GDM1 (cell line): Measurements from ENCODE around the gene GABRG3.
"Not testable (repeated sequence)": the region's sequence is repeated elsewhere in the genome, so short reads cannot be mapped to it uniquely, and the experiment has no call there.

Experiments used
- DNase-seq: peaks from one replicate; lab custom pipeline; 2025; lab: John Stamatoyannopoulos, UW

The GABRG3 gene

DNA sequence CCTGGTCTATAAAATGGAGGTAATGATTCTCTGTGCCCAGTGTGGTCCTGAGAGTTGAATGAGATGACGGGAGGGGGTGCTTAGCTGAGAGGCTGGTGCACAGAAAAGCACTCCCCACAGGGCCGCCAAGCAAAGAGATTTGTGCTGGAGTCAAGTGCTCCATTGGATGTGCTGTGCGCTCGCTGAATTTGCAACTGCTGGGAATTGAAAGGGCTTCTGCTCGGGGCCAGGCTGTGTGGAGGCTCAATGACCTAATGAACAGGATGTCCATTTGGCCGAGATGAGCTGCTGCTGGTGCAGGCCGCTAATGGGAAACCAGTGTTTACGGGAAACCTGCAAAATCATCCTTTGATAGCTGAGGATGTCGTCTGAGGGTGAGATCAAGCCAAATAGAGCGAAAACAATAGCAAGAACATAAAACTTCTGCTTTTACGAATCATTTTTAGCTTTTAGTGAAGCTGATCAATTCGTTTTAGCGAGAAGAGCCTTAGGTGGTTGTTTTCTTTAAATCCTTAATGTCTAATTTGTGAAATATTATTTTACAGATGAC is 211.7 kb downstream of the GABRG3 start:
- DNase-seq: no peak

DNA sequence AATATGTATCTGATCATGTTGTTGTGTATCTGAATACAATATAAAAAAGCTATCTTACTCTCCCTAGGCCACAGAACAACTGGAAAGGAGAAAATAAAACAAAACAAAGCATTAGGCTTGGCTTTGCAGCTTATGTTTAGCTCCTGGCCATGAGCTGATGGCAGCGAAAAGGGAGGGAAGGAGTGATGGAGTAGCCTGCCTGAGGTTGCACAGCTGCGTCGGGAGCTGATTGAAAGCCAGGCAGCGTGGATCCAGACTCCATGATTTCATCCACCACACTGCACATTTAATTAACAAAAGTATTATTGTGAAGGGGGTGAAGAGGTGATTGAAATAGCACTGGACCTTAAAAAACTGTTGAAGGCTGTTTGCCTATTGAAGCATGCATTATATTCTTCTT is 212.2 kb downstream of the GABRG3 start:
- no peak for DNase-seq

DNA sequence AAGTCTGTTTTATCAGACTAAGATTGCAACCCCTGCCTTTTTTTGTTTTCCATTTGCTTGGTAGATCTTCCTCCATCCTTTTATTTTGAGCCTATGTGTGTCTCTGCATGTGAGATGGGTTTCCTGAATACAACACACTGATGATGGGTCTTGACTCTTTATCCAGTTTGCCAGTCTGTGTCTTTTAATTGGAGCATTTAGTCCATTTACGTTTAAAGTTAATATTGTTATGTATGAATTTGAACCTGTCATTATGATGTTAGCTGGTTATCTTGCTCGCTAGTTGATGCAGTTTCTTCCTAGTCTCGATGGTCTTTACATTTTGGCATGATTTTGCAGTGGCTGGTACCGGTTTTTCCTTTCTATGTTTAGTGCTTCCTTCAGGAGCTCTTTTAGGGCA is 220.5 kb downstream of the GABRG3 start:
- not testable (repeated sequence) for DNase-seq

DNA sequence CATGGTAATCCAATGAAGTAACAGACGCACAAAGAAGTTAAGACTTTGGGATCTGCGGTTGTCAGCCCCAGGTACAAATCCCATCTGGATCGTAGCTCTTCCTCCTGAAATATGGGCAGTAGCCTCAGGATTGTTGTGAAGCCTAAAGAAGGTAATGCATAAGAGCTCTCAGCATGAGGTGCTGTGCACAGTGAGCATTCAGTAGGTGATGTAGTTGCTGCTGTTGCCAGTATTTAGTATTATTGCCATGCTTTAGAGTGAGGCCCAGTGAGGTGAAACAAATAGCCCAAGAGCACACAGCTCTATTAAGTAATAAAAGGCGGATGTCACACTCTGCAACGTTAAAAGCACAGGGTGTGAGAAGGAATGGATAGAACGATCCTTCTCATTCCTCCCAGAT is 225.7 kb downstream of the GABRG3 start:
- DNase-seq: no peak

DNA sequence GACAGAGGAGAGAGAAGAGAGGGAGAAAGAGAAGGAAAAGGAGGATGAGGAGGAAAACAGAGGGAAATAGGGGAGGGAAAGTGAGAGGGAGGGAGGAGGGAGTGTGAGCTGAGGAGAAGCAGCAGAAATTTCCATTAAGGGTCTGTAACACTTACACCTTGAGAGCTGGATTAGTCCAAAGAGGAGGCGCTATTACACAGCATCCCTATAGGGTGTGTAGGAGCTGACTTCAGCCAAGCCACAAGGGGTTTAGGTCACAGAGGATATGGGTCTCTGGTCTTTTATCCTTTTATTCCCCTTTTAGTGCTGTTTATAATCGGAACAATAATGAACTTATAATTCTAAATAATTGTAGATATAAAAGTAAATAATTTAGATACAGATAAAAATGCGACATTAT is 230.4 kb downstream of the GABRG3 start:
- no peak for DNase-seq

DNA sequence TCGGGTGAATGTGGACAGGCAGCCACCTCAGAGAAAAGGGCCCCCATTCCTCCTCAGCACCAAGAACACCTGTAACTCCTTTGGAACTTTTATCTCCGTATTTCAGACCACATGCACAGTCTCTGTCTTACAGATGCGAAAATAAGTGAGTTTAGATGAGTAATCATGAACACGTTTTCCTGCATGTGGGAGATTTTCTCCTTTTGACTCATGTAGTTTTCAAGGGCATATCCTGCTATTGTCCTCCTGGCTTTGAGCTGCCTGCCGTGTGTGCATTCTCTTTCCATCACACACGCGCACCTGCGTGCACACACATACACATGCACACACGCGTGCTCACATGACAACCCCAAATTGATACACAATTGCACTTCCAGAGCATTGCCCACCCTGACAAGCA is 239.2 kb downstream of the GABRG3 start:
- DNase-seq: no peak

DNA sequence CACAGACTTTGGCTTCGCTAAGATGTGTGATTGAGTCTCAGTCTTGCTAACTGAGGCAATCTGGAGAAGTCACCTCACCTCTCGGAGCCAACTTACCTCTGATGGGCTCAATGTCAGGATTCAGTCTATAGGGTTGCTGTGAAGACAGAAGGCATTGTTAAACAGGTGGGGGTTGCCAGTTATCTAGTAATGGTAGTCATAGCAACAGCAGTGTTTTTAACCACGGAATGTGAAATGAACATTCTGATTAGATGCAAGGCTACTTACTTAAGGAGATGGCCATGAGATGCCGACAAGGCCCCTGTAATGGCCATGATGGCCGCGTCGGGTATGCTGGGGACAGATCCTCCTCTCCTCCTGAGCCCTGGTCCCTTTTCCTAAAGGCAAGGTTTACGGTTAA is 243.1 kb downstream of the GABRG3 start:
- no peak for DNase-seq

DNA sequence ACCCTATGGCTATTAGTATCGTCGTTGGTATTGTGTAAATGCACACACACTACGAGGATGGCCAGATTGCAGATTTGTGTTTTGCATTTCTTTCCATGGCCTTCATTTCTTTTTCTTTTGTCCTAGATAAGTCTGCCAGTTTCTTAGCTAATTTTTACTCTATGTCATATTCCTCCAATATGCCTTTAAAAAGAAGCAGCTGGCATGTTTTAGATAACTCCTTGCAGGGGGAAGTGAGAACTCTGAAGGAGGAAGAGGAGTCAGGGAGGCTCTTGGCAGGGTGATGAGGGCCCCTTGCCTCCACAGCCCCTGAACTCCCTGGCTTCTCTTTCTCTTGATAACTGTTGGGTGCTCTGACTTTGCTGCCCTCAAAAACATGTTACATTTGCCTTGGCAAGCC is 244.0 kb downstream of the GABRG3 start:
- no peak for DNase-seq

DNA sequence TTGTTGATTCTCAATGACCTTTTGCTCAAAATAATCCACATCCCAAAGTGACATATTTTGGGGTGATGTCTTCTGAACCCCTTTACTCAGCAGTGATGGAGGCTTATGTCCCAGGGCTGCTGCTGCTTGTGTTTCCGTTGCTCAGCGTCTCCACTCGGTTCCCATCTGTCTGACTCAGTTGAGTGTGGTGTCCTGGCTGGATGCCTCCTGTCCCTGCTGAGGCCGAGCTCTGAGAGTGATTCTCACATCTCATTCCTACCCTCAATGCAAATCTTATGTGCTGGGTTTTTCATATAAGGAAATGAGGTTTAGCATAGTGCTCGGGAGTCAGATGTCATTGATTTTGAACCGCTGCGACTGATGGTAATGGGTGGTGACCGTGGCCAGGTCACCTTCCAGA is 247.4 kb downstream of the GABRG3 start:
- DNase-seq: no peak

DNA sequence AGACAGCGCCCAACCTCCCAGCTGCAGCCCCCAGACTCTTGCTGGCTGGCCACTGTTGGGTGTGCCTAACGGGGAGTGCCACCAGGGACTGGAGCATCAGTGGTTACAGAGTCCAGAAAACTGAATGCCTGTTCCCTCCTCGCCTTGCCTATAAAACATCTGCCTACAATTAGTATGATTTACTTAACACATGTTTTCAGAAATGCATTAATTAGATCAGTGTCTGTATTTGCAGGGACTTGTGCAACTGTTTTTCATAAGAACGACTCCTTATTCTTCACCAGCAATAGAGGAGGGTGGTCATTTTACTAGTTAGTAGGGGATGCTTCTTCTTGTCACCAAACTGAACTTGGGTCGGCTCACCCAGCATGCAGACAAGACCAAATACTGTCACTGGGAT is 248.7 kb downstream of the GABRG3 start:
- DNase-seq: no peak

DNA sequence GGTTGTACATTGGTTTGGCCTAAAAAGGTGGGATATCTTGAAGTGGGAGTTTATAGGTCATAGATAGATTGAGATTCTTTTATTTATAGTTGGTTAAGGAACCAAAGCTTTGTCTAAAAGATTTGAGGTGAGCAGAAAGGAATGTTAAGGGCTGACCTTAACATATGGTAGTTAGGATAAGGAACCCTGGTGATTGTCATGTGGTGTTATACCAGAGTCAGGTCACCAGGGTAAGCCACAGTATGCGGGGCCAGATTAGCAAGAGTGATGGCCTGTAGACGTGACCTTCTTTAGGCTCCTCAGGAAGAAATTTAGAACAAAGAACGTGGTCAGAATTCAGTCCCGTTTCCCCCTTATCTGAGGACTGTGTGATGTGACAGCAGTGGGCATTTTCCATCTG is 249.2 kb downstream of the GABRG3 start:
- DNase-seq: no peak

DNA sequence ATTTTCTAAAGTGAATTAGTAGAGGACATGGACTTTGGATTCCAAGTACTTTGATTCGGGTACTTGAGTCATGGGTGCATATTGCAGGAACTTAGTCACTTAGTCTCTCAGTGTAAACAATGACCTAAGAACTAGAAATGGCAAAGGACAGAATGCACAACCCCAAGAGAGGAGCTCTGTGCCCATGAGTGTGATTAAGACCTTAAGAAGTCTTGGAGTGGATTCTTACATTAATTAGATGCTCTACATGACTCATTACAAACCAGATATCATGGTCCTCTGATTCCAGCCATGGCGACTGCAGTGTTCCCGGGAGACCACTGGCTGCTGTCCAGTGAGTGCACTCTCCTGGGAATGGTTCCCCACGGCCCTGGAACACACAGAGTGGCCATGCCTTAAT is 251.5 kb downstream of the GABRG3 start:
- DNase-seq: no peak

DNA sequence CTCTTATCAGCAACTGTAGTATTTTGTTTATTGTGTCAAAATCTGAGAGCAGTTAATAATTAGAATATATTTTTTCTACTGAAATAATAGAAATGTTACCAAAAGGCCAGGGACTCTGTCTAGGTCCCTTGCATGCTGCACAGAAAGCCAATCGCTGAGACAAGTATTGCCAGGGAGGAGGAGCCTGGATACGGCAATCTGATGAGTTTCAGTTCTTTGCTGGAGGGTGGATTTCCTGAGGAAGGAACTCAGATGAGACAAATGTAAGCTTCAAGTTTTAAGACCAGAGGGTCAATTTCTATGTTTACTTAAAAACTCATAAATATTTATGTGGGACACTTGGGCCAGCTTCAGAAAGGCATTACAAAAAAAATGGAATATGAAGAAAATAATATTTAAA is 252.2 kb downstream of the GABRG3 start:
- DNase-seq: no peak

DNA sequence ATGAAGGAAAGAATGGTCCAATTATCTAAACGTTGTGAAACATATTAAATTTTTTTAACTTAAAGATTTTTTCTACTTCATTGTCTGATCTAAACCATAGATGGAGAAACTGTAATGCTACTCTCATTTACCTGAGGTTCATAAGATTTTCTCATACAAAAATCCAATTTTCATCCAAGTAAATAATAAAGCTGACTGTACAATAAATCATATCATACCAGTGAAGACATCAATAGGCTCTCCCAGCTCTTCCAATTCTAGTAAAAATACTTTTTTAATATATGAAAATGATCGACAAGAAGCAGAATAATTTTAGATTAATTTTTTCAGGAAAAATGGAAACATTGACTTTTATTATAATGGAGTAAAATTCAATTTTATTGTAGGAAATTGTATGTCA is 260.8 kb downstream of the GABRG3 start:
- DNase-seq: no peak

DNA sequence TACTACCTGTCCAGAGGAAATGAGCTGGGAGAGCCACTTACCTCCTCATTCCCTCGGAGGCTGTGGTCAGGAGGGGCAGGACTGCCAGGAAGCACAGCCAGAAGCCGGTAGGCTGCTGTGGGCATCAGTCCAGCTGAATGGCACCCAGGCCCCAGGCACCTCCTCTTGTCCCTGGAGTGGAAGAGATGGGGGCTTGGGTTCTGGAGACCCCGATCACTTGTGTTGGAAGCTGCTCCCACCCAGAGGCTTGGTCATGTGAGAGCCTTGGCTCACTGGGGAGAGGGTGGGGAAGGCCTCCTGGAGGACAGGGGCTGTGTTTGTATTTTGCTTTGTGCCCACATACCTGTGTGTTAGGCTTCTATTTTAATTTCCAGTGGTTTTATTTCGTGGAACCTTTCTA is 261.9 kb downstream of the GABRG3 start:
- no peak for DNase-seq

DNA sequence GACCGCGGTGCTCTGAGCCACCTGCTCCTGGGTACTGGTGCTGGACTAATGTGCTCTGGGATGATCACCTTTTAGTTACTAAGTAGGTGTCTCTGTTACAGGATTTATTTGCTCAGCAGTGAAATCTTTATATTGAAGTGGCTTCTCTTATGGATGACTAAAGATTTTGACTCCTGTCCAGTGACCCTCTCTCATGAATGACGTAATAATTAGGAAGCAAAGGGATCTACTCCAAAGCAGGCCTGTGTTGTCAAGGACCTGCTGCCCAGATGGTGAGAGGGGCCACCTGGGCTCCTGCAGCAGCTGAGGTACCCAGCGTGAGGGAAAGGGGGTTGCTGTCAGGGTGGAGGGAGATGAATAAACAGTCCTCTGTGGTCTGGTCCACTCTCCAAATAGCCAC is 263.6 kb downstream of the GABRG3 start:
- DNase-seq: no peak

DNA sequence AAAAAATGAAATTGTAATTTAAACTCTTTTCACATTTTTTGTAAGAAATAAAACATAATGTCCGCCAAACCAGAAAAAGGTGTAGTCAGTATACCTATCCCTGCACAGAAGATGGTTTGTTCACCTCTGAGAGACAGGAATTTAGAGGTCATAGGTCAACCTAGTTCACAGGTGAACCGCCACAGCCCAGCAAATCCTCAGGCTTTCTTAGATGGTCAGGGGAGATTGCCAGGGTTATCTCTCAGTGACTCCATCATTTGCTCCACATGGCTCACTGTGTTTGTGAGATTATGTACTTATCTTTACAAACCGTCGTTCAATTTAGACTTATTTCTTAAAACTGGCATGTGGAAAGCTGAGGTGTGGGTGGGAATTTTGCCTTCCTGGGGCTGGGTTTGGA is 264.2 kb downstream of the GABRG3 start:
- no peak for DNase-seq

DNA sequence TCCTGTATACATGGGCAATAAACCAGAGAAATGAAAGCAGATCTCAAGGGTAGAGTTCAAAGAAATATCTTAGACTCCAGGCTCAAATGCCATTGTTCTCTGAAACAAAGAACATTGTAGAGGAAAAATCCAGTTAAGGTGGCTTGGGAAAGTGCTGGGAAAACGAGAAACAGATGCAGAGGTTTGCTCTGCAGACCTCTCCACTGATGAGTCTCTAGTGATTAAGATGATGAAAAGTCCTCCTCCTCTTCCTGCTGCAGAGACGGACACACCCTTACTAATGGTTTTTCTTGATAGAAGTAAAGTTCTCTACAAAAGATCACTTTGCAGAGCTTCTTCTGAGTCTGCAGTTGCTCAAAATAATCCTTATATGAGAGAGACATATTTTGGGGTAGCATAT is 264.7 kb downstream of the GABRG3 start:
- DNase-seq: no peak

DNA sequence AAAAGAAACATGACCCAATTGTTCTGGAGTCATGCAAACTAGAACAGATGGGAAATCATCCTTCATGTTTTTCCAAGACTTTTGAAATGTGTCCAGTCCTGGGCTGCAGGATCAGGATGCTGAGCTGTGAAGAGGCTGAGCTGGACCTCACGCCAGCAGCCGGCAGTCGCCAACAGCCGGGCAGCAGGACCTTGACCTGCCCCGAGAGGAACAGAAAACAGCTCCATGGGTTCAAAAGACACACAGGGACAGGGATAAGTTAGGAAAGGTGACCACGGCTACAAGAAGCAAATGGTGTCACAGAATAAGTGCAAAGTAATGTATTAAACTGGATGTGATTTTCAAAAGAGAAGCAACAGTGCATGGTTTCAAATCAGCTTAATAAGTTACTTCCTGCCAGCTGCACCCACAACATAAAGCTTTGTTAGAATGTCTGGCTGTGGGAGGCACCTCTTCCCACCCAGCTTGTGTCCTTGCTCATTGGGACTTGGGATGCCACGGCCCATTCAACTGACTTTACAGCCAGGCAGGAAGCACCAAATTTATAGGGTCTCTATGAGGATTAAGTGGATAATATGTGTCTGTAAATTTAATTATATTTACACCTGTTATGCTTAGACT is 266.4 kb downstream of the GABRG3 start:
- DNase-seq: no peak

DNA sequence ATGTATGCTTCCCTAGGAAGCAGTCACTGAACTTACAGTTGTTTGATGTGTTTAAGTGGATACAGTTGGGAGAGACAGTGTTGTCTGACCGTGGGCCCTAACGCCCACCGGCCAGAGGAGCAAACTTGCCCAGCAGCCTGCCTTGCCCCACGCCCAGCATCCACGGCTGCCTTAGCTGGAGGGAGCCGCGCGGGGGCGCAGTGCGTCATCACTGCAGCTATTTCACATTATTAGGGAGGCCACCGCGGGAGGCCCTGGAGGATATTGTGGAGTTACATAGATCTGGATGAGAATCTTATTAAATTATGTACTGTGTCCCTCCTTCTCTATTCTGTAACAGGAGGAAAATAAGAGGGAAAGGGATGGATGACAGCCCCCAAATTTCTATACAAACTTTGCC is 267.2 kb downstream of the GABRG3 start:
- no peak for DNase-seq

DNA sequence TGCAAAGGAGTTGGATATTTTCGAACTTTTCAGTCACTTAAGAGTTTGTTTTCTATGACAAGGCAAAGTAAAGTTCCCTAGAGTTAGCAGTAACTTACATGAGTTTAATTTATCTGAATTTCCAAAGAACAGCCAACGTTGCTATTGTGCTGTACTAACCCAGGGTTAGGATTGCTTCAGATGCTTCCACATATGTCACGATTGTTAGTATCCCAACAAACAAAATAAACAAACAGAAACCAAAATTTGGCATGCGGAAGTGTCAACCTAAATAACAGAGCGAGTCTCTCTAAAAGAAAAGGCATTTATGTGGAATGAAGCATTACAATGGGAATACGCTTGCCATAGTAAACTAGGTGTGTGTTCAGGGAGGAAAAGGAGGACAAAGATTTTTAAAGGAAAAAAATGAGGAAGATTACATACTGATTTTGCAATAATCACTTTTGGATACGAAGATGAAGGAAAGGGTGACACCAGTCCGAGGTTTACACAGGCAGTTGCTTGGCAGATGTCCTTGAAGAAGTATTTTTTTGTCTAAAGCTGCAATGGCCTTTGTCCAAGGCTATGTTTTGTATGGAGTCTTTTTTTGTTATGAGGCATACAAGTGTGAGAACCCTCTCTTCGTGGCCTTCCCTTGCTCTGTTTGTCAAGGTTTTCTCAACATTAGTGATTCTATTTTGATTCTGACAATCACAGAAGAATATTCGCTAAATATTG is 267.9 kb downstream of the GABRG3 start:
- no peak for DNase-seq

DNA sequence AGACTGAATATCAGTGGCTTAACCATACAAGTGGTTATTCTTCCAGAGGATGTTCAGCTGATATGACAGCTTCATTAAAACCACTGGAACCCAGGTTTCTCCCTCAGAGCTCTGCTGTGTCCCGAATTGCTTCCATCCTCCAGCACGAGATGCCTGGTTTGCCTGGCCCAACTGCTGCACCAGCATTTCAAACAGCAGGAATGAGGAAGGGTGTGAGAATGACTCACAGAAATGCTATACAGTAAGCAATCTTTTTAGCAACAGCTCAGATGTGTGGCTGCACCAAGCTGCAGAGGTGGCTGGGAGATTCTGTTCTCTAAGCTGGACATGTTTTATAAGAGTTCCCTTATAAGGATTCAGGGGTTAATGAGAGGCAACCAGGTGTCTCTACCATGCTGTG is 271.0 kb downstream of the GABRG3 start:
- no peak for DNase-seq

DNA sequence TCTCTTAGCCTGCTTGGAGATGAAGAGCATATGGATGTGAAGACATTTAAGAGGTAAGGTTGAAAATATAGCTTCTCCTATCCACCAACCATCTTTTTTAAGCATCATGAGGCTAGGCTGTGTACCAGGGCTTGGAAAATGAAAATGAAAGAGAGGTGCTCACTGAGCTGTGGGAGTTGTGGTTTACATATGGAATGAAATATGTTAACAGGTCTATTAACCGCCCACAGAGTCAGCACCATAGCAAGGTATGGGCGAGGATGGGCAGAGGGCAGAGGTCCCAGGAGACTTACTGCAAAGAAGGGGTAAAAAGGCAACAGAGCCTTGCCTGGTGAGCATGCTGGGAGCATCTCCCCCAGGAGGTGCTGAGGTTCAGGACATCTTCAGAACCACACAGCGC is 273.1 kb downstream of the GABRG3 start:
- no peak for DNase-seq

DNA sequence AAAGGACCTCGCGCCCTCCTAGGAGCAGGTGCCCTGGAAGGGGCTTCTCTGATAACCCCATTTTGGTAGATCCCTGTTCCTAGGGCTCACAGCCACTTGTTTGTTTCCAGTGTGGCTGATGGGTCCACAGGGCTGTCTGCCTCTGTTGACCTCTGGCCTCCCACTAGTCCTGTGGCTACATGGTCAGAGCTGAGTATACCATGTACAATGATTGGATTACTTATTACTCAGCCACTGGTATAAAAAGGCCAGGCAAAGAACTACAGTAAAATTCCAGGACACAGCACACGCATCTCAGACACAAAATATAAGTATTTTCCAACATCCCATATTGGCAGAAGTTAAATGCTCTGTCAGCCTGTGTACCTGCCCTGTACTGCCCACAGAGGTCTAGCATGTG is 277.3 kb downstream of the GABRG3 start:
- DNase-seq: no peak
